HepG2 (cell line): ENCODE results near the gene IFIH1. TPM values are rescaled to one million over a fixed set of nuclear protein-coding genes. Genes with fewer than 3 reads are reported as not detected.

Experiments
- ATF1 ChIP-seq: IDR thresholded peaks from 2 replicates; pipeline ENCODE4 v1.6.1; 2016; ENCODE audit warnings: mild to moderate bottlenecking, control low read depth
- ATF7 ChIP-seq, 2 experiments: fragments of 450-650 bp in 1 of 2; sonication (generic) in 1 of 2; formaldehyde crosslinking in 1 of 2; IDR thresholded peaks; 2 replicates each; pipeline versions ENCODE4 v1.4.0 to v1.6.1; 2016 to 2020; ENCODE audit warnings: antibody characterized with exemption in 1 of 2, mild to moderate bottlenecking in 1 of 2, missing genetic modification reagents in 1 of 2
- GFI1 ChIP-seq: sonication (generic); formaldehyde crosslinking; IDR thresholded peaks from 2 replicates; pipeline ENCODE4 v1.5.0; 2020; ENCODE audit warnings: missing genetic modification reagents, mild to moderate bottlenecking, borderline replicate concordance
- ISL2 ChIP-seq: sonication (generic); formaldehyde crosslinking; IDR thresholded peaks from 2 replicates; pipeline ENCODE4 v1.5.0; 2020; ENCODE audit warnings: missing genetic modification reagents
- MAZ ChIP-seq, 2 experiments: sonication (generic) in 1 of 2; formaldehyde crosslinking in 1 of 2; IDR thresholded peaks; 2 replicates each; pipeline versions ENCODE4 v1.5.0 to v1.6.1; 2012 to 2020; ENCODE audit warnings: low read depth in 2 of 2, mild to moderate bottlenecking in 2 of 2, borderline replicate concordance in 1 of 2, improper control_type of control experiment in 1 of 2, low read length in 1 of 2, missing genetic modification reagents in 1 of 2, moderate library complexity in 1 of 2
- MED8 ChIP-seq: sonication (generic); formaldehyde crosslinking; IDR thresholded peaks from 2 replicates; pipeline ENCODE4 v1.8.1; 2023; ENCODE audit warnings: mild to moderate bottlenecking, missing genetic modification reagents; ENCODE audit not compliant: insufficient replicate concordance
- SUZ12 ChIP-seq: fragments of 150-350 bp; IDR thresholded peaks from 2 replicates; pipeline ENCODE4 v1.6.1; 2014; ENCODE audit warnings: low read depth, low read length
- TEAD2 ChIP-seq: sonication (generic); formaldehyde crosslinking; IDR thresholded peaks from 2 replicates; pipeline ENCODE4 v1.9.0; 2021; ENCODE audit warnings: missing genetic modification reagents
- ZNF138 ChIP-seq: sonication (generic); formaldehyde crosslinking; IDR thresholded peaks from 2 replicates; pipeline ENCODE4 v1.5.0; 2020; ENCODE audit warnings: mild to moderate bottlenecking, low read depth, missing genetic modification reagents
- ZNF337 ChIP-seq: sonication (generic); formaldehyde crosslinking; IDR thresholded peaks from 2 replicates; pipeline ENCODE4 v1.5.1; 2020; ENCODE audit warnings: missing genetic modification reagents, low read depth, mild to moderate bottlenecking, borderline replicate concordance
- ZNF563 ChIP-seq: sonication (generic); formaldehyde crosslinking; IDR thresholded peaks from 2 replicates; pipeline ENCODE4 v1.8.0; 2022; ENCODE audit warnings: mild to moderate bottlenecking, moderate library complexity, missing genetic modification reagents
- ZNF570 ChIP-seq: sonication (generic); formaldehyde crosslinking; IDR thresholded peaks from 2 replicates; pipeline ENCODE4 v1.4.0; 2020; ENCODE audit warnings: mild to moderate bottlenecking, missing genetic modification reagents, borderline replicate concordance
- ZNF7 ChIP-seq: IDR thresholded peaks from 2 replicates; pipeline ENCODE4 v1.6.1; 2016; ENCODE audit warnings: missing biosample characterization, missing genetic modification reagents
- ZNF720 ChIP-seq: sonication (generic); formaldehyde crosslinking; IDR thresholded peaks from 2 replicates; pipeline ENCODE4 v1.4.0; 2020; ENCODE audit warnings: missing genetic modification reagents
- polyA plus RNA-seq, 8 experiments: library from polyadenylated mRNA; depleted of rRNA in 3 of 8; stranded (reverse) in 7 of 8; unstranded in 1 of 8; fragments of >200 nt; fragmentation: Illumina TruSeq in 4 of 8; extraction: Trizol in 4 of 8; gene quantifications; 2 replicates each; pipeline versions ENCODE4 v1.2.1 to v1.2.3, GENCODE V29; 2011 to 2016; ENCODE audit warnings: low read depth in 4 of 8, missing spikeins in 1 of 8, mixed read lengths in 1 of 8; ENCODE audit not compliant: insufficient read depth in 1 of 8
- total RNA-seq, 5 experiments: library from RNA; depleted of rRNA; stranded (reverse); fragments of >200 nt; fragmentation: Illumina TruSeq; extraction: Trizol; gene quantifications; 2 replicates each; pipeline ENCODE4 v1.2.3, GENCODE V29; 2016; ENCODE audit warnings: low read depth in 1 of 5
- TF ChIP-seq, protein P1 (sequence below): sonication (generic); formaldehyde crosslinking; conservative IDR thresholded peaks from 2 replicates; pipeline ENCODE4 v1.8.0; 2022; ENCODE audit warnings: mild to moderate bottlenecking, moderate library complexity, missing genetic modification reagents
- TF ChIP-seq, protein P2 (sequence below): sonication (generic); formaldehyde crosslinking; IDR thresholded peaks from 2 replicates; pipeline ENCODE4 v1.4.0; 2020; ENCODE audit warnings: mild to moderate bottlenecking, missing genetic modification reagents
- TF ChIP-seq, protein P3 (sequence below): sonication (generic); formaldehyde crosslinking; IDR thresholded peaks from 2 replicates; pipeline ENCODE4 v1.8.1; 2023; ENCODE audit warnings: missing genetic modification reagents, inconsistent platforms, borderline replicate concordance
- TF ChIP-seq, protein P4 (sequence below): IDR thresholded peaks from 2 replicates; pipeline ENCODE4 v1.6.1; 2016; ENCODE audit warnings: mild to moderate bottlenecking

The IFIH1 gene
- total and polyA plus RNA-seq, 2 of the 13 experiments (the other 11 are each of a cell fraction or from before 2014, with no cell fraction given) = 1.5 to 11.5 TPM

DNA sequence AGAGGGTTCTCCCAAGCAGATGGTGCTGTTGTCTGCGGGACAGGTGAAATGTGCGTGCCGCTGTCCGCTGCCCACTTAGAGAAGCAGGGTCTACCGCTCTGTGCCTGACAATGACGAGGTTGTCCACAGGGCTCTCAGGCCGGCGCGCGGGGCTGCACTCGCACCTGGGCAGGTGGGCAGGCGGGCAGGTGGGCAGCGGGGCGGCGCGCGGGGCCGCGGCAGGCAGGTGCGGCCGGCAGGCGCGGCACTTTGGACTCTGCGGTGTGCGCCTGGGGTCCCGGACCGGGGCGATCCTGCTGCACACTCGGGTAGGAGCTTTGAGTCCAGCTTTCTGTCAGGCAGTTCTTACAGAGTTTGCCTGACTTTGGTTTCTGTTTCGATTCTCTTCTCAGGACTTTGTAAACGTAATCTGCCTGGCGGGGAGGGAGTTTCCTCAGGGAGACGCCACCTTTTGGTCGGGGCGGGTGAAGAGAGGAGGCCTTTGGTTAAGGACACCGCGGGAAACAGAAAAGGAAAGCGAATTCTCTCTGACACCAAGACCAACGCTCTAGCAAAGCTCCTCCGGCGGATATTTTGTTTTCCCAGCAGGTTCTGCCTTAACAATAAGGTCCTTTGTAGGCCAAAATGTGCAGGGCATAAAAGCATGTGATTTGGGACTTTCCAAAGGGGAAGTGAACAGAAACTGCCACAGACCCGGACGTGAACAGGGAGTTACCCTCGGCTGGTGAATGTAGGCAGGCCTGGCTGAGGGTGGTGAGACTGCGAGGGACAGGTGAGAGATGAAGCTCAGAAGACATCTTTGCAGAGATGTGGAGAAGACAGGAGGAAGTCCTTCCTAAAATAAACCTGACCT lies at the start of gene IFIH1 (continued):
- TF ChIP-seq, protein P1, sequence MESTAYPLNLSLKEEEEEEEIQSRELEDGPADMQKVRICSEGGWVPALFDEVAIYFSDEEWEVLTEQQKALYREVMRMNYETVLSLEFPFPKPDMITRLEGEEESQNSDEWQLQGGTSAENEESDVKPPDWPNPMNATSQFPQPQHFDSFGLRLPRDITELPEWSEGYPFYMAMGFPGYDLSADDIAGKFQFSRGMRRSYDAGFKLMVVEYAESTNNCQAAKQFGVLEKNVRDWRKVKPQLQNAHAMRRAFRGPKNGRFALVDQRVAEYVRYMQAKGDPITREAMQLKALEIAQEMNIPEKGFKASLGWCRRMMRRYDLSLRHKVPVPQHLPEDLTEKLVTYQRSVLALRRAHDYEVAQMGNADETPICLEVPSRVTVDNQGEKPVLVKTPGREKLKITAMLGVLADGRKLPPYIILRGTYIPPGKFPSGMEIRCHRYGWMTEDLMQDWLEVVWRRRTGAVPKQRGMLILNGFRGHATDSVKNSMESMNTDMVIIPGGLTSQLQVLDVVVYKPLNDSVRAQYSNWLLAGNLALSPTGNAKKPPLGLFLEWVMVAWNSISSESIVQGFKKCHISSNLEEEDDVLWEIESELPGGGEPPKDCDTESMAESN (CRISPR knock-in tag) = peak; percentile 27; the same call in 1 of the 2 replicates
- TF ChIP-seq, protein P2, sequence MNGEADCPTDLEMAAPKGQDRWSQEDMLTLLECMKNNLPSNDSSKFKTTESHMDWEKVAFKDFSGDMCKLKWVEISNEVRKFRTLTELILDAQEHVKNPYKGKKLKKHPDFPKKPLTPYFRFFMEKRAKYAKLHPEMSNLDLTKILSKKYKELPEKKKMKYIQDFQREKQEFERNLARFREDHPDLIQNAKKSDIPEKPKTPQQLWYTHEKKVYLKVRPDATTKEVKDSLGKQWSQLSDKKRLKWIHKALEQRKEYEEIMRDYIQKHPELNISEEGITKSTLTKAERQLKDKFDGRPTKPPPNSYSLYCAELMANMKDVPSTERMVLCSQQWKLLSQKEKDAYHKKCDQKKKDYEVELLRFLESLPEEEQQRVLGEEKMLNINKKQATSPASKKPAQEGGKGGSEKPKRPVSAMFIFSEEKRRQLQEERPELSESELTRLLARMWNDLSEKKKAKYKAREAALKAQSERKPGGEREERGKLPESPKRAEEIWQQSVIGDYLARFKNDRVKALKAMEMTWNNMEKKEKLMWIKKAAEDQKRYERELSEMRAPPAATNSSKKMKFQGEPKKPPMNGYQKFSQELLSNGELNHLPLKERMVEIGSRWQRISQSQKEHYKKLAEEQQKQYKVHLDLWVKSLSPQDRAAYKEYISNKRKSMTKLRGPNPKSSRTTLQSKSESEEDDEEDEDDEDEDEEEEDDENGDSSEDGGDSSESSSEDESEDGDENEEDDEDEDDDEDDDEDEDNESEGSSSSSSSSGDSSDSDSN = no peak; the same call in 1 of the 2 replicates
- no peak for TF ChIP-seq GFI1
- no peak for TF ChIP-seq TEAD2 (CRISPR knock-in tag)
- no peak for TF ChIP-seq MED8 (CRISPR knock-in tag)
- TF ChIP-seq ZNF138 (CRISPR knock-in tag) = 0 out of 2 replicates have a peak, but pooled peaks have one; percentile 42
- 0 out of 2 replicates have a peak, but pooled peaks have one; percentile 47 for TF ChIP-seq ATF1 (CRISPR knock-in tag)
- TF ChIP-seq ISL2 = no peak
- TF ChIP-seq MAZ (IDR thresholded peaks at IDR 0.05; ENCODE audit: borderline replicate concordance, low read depth, low read length) = no peak
- TF ChIP-seq MAZ (CRISPR knock-in tag; IDR thresholded peaks at IDR 0.05; ENCODE audit: low read depth) = no peak
- TF ChIP-seq ZNF563 (CRISPR knock-in tag) = no peak; the same call in 1 of the 2 replicates
- 0 out of 2 replicates have a peak, but pooled peaks have one; percentile 31 for TF ChIP-seq ZNF720 (CRISPR knock-in tag)
- TF ChIP-seq, protein P3, sequence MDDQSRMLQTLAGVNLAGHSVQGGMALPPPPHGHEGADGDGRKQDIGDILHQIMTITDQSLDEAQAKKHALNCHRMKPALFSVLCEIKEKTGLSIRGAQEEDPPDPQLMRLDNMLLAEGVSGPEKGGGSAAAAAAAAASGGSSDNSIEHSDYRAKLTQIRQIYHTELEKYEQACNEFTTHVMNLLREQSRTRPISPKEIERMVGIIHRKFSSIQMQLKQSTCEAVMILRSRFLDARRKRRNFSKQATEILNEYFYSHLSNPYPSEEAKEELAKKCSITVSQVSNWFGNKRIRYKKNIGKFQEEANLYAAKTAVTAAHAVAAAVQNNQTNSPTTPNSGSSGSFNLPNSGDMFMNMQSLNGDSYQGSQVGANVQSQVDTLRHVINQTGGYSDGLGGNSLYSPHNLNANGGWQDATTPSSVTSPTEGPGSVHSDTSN (CRISPR knock-in tag) = no peak
- TF ChIP-seq ATF7 (IDR thresholded peaks at IDR 0.05) = no peak
- no peak; the same call in 1 of the 2 replicates for TF ChIP-seq ATF7 (CRISPR knock-in tag; IDR thresholded peaks at IDR 0.05)
- TF ChIP-seq ZNF7 (CRISPR knock-in tag) = 0 out of 2 replicates have a peak, but pooled peaks have one; percentile 23
- TF ChIP-seq SUZ12 = no peak
- TF ChIP-seq, protein P4, sequence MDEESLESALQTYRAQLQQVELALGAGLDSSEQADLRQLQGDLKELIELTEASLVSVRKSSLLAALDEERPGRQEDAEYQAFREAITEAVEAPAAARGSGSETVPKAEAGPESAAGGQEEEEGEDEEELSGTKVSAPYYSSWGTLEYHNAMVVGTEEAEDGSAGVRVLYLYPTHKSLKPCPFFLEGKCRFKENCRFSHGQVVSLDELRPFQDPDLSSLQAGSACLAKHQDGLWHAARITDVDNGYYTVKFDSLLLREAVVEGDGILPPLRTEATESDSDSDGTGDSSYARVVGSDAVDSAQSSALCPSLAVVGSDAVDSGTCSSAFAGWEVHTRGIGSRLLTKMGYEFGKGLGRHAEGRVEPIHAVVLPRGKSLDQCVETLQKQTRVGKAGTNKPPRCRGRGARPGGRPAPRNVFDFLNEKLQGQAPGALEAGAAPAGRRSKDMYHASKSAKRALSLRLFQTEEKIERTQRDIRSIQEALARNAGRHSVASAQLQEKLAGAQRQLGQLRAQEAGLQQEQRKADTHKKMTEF (CRISPR knock-in tag) = no peak; the same call in 1 of the 2 replicates
- no peak for TF ChIP-seq ZNF570 (CRISPR knock-in tag)
- TF ChIP-seq ZNF337 (CRISPR knock-in tag) = 0 out of 2 replicates have a peak, but pooled peaks have one; percentile 73
